GM08714 (cell line): ENCODE measurements around the gene KRT82.

Experiments
- H3K4me3 ChIP-seq: fragments of 200-500 bp; sonication (Bioruptor generic); 2 replicates; pipeline ENCODE4 v1.5.1; 2014; ENCODE audit warnings: mild to moderate bottlenecking, low read length, inconsistent platforms
- ZNF274 ChIP-seq: IDR thresholded peaks from 2 replicates; pipeline ENCODE4 v1.6.1; 2012; ENCODE audit warnings: mild to moderate bottlenecking, low read depth, low read length

The KRT82 gene

GRCh38 chr12:52439420-52439819, 33.3 kb upstream of the KRT82 start:
- no peak for TF ChIP-seq ZNF274

GRCh38 chr12:52438305-52439301, 32.5 kb upstream of the KRT82 start:
- H3K4me3 ChIP-seq: no peak overlapping the region
- TF ChIP-seq ZNF274: no peak

More at GRCh38 chr12:52439420-52439819, 33.3 kb upstream of the KRT82 start:
- no peak overlapping the region for H3K4me3 ChIP-seq

- no peak overlapping the region for H3K4me3 ChIP-seq
- no peak for TF ChIP-seq ZNF274
These were observed 31.4 kb upstream of the KRT82 start for GRCh38 chr12:52437508-52437907.

- no peak overlapping the region for H3K4me3 ChIP-seq
- TF ChIP-seq ZNF274: no peak
These were observed 30.8 kb upstream of the KRT82 start for GRCh38 chr12:52436828-52437474.

- no peak overlapping the region for H3K4me3 ChIP-seq
- TF ChIP-seq ZNF274: no peak
These were observed 30.1 kb upstream of the KRT82 start for GRCh38 chr12:52436000-52436827.

- no peak overlapping the region for H3K4me3 ChIP-seq
- TF ChIP-seq ZNF274: no peak
These were observed 29.5 kb upstream of the KRT82 start for GRCh38 chr12:52435659-52435999.

GRCh38 chr12:52434760-52435530, 28.8 kb upstream of the KRT82 start:
- H3K4me3 ChIP-seq: no peak overlapping the region

GRCh38 chr12:52434081-52434733, 28.1 kb upstream of the KRT82 start, which contains the start of gene KRT75:
TSS of gene KRT75 (minus strand) at chr12:52434371. CDS start at chr12:52434304, 67 bp downstream.
- no peak for TF ChIP-seq ZNF274

More at GRCh38 chr12:52434760-52435530, 28.8 kb upstream of the KRT82 start:
- no peak for TF ChIP-seq ZNF274

GRCh38 chr12:52433501-52434080, 27.5 kb upstream of the KRT82 start:
- no peak for TF ChIP-seq ZNF274
- H3K4me3 ChIP-seq: no peak overlapping the region

More at GRCh38 chr12:52434081-52434733, 28.1 kb upstream of the KRT82 start, which contains the start of gene KRT75:
- no peak within 1 kb of the TSS for H3K4me3 ChIP-seq

GRCh38 chr12:52432559-52433207, 26.5 kb upstream of the KRT82 start:
- TF ChIP-seq ZNF274: no peak
- no peak overlapping the region for H3K4me3 ChIP-seq

- no peak for TF ChIP-seq ZNF274
- H3K4me3 ChIP-seq: no peak overlapping the region
These were observed 22.0 kb upstream of the KRT82 start for GRCh38 chr12:52428121-52428520.

- no peak overlapping the region for H3K4me3 ChIP-seq
- TF ChIP-seq ZNF274: no peak
These were observed 20.9 kb upstream of the KRT82 start for GRCh38 chr12:52427083-52427482.
